NCI-H774 (cell line): ENCODE measurements around the gene ABCB6.
"Not testable (repeated sequence)": the region's sequence is repeated elsewhere in the genome, so short reads cannot be mapped to it uniquely, and the experiment has no call there.

Experiments used
- DNase-seq: peaks from one replicate; lab custom pipeline; 2025; lab: John Stamatoyannopoulos, UW

ABCB6 gene

DNA sequence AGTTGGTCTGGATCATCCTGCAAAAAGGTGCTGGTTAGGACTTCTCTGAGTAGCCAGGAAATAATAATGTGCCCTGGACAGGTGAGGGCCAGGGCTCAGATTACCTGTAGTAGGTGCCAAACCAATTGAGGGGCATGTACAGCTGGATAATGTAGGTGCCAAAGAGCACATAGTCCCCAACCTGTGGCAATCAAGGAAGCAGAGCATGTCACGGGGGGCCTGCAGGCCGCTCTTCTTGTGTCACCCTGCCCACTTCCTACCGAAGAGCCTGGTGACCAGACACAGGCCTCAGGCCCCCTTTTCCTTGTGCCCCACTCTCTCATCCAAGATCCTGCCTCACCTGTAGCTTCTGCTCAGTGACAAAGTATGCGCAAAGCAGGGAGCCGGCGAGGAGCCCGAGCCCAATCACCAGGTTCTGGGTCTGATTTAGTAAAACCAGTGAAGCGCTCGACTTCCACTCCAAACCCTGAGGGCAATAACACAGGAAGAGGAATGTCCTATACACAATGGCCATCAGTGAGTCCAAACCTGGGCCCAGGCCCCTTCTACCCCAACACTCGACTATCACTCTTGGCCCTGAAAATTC, 5.2 kb downstream of the ABCB6 start:
- no peak for DNase-seq

DNA sequence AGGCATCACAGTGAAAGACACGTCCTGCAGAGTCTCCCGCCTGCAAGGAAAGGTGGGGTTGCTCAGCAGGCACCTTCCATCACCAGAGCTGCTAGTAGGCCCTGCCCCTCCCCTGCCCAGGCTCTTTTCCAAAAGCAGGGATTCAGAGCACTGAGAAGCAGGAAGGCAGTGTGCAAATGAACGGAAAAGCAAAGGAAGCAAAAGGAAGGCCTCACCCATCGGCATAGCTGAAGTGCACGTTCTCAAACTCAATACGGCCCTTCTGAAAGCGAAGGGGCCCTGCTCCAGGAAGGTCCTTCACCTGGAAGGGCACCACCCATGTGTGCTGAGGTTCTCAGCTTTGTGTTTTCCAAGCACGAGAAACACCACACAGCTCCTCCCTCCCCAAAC, 5.7 kb downstream of the ABCB6 start:
- no peak for DNase-seq

DNA sequence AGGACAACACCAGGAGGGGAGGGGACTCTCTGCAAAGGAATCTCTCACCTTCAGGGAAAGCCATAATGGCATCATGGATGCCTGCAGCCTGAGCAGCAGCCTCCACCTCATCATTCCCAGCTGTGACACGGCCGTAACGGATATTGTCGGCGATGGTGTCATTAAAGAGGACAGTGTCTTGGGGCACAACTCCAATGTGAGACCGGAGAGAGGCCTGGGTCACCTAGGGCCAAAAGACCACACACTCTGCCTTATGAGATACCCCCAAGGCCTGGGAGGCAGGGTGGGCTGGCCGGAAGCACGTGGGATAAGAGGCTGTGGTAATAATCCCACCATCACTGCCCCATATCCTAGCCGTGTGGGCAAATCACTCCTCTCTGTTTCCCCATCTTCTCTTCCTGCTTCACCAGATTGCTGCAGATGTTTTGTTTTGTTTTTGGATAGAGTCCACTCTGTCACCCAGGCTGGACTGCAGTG, 7.8 kb downstream of the ABCB6 start:
- DNase-seq = no peak

DNA sequence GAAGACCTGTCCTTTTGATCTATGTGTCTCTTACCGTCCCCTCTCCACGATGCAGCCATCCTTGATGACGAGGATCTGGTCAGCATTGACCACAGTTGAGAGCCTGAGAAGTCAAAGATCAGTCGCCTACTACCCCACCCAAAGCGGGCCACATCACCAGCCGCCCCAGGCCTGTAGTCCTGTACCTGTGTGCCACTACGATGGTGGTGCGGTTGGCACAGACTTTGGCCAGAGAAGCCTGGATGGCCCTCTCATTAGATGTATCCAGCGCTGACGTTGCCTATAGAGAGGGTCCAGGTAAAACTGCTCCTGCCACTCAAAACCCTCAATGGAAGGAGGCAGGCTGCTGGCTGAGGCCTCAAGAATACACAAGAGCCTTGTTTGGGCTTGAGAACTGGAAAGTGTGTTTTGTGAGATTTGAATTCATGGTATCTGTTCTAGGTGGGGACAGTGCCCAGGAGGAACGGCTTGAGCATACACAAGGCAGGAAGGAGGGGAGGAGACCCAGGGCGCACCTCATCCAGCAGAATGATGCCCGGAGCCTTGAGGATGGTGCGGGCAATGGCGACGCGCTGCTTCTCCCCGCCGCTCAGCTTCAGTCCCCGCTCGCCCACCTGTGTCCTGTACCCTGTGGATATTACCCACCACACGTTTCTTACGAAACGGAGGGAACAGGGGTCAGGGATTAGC, 8.4 kb downstream of the ABCB6 start:
- DNase-seq = no peak

DNA sequence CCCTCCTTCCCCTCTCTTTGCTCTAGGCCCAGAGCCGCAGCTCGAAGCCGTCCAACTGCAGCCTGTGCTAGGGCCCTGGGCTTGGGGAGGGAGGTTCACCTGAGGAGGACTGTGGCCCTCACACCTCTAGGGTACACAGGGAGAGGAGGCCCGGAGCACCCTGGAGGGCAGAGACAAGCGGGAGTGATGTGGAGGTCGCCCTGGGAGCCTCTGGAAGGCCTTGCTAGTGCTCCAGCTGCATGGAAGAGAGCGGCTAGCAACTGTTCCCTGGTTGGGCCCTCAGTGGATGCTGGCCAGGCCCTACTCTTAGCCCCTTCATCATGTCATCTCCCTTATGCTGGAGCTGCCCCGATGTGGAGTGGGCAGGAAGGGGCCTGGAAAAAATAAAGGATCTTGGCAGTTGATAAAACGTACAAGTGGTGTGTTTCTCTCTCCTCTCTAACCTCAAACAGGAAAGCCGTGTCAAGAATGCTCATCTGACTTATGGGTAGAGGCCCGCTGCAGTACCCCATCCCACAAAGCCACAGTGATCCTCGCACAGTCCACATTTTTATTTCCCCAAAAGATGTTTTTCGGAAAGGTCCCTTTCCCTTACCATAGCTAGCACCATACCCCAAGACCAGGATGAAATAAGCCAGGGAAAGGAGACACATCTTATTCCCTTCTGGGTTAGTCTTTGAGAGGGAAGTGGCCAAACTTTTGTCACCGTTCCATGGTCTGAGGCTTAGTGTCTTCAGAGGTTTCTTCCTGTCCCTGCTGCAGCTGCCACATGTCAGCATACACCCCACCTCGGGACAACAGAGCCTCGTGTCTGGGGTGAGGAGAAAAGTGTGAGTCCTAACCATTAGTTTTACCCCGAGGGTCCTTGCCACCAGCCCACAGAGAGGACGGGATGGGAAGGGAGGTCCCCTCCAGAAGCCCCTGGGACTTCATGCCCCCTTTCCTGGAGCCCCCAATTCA, 9.2 kb downstream of the ABCB6 start:
- DNase-seq = no peak

DNA sequence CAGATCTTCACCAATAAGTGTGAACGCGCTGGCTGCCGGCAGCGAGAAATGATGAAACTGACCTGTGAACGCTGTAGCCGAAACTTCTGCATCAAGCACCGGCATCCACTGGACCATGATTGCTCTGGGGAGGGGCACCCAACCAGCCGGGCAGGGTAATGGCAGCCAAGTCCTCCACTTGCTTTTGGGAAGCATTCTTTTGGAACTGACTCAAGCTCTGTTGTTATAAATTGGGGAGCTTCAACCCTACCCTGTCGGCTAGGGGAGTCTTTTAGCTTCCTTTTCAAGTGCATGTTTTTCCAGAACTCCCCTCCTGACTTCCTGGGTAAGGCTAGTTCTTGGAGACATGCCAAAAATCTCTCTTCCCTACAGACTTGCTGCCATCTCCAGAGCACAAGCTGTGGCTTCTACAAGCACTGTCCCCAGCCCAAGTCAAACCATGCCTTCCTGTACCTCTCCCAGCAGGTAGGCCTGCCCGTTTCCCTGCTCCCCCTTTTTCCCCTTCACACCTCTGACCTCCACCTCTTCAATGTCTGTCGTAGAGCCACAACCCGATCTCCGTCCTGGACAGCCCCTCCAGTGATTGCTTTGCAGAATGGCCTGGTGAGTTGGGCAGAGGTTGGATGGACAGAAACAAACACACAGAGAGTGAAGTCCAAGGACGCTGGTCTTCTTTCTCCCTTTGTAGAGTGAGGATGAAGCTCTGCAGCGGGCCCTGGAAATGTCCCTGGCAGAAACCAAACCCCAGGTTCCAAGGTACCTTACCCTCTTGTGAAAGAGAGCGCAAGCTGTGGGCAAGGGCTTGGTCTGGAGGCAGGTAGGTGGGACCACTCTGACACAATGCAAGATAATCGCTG, 10.6 kb downstream of the ABCB6 start:
- no peak for DNase-seq

DNA sequence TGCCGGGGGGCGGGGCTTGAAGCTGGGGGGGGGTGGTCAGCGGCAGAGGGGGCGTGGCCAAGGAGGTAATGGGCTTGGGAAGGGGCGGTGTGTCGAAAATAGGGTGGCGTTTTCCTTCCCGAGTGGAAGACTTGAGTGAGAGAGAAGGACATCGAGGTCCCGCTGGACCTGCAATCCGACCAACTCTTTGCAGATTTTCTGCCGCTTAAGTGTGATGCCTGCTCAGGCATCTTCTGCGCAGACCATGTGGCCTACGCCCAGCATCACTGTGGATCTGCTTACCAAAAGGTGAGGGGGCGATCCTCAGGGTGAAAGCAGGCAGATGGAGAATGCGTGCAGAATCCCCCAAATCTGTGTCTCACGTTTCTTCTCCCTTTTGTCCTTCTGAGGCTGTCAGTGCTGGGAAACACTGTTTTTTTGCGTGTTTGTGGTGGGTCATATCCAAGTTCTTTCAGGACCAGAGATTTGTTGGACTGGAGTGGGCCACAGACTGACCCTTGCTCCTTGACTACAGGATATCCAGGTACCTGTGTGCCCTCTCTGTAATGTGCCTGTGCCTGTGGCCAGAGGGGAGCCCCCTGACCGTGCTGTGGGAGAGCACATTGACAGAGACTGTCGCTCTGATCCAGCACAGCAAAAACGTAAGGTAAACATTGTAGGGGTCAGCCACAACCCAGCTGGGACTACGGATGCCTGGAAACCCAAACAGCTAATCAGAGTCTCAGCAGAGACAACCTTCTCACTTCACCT, 11.4 kb downstream of the ABCB6 start:
- DNase-seq = no peak

DNA sequence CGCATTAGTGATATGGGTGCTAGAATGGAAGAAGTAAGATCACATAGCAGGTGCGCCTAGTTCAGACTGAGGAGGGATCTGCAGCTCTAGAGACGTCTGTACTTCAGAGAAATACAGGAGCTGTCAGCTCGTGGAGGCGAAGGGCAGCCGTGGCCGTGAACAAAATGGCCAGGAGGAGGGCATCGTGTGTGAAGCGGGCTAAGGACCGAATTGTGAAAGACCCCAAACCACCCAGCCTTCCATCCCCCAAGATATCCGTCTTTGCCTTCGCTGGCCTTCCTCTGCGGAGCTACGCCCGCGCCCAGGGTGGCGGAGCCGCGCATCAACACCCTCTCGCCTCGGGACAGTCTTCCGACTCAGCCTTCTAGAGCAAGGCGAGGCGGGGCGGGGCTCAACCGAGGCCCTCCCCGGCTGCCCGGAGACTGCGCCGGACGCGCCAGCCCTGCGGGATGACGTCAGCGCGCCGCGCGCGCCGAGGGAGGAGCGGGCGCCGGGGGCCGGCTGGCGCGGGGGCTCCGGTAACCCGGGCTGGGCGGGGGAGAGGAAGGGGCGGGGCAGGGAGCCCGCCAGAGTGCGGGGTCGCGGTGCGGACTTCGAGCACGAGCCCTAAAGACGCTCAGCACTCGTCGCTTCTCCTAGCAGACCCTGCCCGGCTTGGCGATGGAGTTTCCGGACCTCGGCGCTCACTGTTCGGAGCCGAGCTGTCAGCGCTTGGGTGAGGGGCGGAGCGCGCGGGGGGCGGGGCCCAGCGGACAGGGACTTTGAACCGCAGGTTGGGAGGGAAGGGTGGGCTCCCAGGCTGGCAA, 12.2 kb downstream of the ABCB6 start, which contains the start of gene ZFAND2B:
TSS of gene ZFAND2B (plus strand) at position 455 of the 806 bp plus-strand sequence. CDS start at position 661, 206 bp downstream.
- peak; percentile 92 for DNase-seq

DNA sequence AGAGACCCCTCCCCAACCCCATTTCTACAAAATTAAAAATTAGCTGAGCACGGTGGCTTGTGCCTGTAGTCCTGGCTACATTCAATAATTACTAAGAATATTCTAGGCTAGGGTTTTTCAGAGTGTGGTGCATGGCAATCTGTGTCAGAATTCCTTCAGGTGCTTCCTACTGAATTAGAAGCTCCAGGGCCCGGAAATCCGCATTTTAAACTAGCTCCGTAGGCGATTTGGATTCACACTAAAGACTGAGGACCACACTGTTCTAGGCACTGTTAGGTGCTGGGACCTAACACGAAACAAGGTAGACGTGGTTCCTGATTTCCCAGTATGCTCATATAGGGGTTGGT, 12.8 kb downstream of the ABCB6 start:
- DNase-seq = no peak

DNA sequence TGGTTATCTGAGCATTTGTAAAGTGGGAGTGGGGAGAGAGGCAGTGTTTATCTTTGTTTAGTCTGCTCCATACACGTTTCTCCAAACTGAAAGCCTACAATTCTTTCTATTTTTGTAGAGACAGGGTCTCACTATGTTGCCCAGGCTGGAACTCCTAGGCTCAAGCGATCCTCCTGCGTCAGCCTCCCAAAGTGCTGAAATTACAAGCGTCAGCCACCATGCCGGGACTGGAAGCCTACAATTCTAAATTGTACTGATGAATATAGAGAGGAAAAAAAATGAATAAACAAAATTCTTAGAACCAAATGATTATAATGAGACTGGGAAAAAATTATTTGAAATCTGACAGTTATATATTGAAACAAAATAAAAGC, 13.6 kb downstream of the ABCB6 start:
- DNase-seq = no peak

DNA sequence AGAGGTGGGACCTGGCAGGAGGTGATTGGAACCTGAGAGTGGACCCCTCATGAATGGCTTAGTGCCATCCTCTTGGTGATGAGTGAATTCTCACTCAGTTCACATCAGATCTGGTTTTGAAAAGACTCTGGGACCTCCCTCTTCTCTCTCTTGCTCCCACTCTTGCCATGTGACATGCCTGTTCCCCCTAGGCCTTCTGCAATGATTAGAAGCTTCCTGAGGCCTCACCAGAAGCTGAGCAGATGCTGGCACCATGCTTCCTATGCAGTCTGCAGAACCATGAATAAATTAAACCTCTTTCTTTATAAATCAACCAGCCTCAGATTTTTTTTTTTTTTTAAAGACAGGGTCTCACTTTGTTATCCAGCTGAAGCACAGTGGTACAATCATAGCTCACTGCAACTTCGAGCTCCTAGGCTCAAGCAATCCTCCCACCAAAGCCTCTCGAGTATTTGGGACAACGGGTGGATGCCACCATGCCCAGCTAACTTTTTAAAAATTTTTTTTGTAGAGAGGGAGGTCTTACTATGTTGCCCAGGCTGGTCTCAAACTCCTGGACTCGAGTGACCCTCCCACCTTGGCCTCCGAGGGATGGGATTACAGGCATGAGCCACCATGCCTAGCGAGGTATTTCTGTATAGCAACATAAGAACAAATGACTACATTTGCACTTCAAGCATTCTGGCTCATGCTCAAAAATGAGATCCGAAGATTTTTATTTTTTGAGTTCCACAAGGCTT, 14.2 kb downstream of the ABCB6 start:
- no peak for DNase-seq

DNA sequence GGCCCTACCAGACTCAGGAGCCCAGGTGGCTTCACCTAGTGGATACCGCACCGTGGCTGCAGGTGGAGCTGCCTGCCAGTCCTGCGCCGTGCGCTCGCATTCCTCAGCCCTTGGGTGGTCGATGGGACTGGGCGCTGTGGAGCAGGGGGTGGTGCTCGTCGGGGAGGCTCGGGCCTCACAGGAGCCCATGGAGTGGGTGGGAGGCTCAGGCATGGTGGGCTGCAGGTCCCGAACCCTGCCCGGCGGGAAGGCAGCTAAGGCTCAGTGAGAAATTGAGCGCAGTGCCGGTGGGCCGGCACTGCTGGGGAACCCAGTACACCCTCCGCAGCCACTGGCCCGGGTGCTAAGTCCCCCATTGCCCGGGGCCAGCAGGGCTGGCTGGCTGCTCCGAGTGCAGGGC, 17.4 kb downstream of the ABCB6 start:
- not testable (repeated sequence) for DNase-seq

DNA sequence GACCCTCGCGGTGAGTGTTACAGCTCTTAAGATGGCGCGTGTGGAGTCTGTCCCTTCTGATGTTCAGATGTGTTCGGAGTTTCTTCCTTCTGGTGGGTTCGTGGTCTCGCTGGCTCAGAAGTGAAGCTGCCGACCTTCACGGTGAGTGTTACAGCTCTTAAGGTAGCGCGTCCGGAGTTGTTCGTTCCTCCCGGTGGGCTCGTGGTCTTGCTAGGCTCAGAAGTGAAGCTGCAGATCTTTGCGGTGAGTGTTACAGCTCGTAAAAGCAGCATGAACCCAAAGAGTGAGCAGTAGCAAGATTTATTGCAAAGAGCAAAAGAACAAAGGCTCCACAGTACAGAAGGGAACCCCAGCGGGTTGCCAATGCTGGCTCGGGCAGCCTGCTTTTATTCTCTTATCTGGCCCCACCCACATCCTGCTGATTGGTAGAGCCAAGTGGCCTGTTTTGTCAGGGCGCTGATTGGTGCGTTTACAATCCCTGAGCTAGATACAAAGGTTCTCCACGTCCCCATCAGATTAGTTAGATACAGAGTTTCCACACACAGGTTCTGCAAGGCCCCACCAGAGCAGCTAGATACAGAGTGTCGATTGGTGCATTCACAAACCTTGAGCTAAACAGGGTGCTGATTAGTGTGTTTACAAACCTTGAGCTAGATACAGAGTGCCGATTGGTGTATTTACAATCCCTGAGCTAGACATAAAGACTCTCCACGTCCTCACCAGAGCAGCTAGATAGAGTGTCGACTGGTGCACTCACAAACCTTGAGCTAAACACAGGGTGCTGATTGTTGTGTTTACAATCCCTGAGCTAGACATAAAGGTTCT, 18.0 kb downstream of the ABCB6 start:
- DNase-seq = not testable (repeated sequence)

DNA sequence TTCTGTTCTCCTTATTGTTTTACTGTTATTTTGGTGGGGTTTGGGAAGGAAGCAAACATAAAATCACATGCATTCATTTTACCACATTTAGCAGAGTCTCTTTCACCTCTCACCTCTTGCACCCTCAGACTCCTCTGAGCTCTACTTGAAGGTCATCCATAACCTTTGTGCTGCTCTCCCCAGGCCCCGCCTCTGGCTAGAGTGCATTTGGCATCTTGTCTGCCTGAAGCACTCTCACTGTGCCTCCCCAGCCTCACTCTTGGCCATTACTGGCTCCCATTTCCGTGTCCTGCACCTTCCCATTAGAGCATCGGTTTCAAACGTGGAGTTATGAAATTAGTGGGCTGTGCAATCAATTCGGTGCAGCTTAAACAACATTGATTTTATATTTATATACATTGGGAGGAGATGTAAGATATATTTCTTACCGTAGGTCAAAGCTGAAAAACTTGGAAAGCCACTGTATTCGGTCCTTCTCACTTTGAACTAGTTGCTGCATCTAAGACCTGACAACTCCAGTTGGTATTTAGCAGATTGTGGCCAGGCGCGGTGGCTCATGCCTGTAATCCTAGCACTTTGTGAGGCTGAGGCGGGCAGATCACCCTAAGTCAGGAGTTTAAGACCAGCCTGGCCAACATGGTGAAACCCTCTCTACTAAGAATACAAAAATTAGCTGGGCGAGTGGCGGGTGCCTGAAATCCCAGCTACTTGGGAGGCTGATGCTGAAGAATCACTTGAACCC, 19.1 kb downstream of the ABCB6 start:
- DNase-seq = no peak

DNA sequence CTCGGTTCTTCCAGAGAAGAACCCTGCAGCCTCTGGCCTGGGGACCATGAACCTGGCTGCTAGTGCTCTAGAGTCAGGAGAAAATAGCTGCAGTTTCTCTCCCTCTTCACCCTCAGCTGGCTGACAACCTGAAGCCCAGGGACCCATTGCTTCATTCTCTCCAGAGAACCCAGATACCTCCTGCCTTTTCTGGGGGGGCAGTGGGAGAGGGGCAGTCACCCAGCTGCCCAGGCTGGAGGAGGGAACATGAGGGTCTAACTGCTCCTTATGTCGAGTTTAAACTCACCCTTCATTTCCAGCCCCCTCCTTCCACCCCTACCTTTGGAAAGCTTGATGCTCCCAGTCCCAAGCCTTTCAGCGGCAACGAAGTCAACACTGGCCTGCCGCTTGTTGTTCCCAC, 19.8 kb downstream of the ABCB6 start:
- no peak for DNase-seq

DNA sequence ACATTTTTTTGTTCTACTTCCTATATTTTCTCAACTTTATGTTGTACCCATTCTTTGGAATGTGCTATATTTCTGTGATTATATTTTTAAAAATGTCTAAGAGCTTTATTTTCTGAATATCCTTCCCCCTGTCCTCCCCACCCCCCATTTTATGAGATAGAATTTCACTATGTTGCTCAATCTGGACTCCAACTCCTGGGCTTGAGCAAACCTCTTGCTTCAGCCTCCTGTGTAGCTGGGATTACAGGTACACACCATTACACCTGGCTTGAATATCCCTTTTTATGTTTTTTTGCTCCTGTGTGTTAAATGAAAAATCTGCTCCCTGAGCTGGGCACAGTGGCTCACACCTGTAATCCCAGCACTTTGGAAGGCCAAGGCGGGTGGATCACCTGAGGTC, 21.4 kb downstream of the ABCB6 start:
- DNase-seq = no peak

DNA sequence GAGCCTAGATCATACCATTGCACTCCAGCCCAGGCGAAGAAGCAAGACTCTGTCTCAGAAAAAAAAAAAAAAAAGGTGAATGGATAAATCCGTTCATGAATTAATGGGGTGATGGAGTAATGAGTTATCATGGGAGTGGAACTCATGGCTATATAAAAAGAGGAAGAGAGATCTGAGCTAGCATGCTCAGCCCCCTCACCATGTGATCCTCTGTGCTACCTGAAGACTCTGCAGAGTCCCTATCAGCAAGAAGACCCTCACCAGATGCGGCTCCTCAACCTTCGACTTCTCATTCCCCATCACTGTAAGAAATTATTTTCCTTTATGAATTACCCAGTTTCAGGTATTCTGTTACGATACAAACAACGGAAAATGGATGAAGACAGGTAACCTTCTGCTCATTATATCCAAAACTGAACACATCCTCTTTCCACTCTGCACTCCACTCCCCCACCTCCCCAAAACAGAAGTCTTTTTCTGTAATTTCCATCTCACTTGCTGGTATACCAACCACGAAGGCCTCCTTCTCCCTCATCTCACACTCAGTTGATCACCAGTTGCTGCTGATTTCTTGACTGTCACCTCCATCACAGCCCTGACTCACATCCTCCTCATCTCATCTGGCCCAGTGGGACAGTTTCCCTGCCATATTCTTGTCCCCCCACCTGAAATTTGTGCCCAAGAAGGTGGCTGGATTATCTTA, 31.9 kb downstream of the ABCB6 start:
- DNase-seq = no peak
